Epithelial cell of proximal tubule (primary cell): ENCODE results near the gene U2SURP. TPM values are rescaled to one million over a fixed set of nuclear protein-coding genes. Genes with fewer than 3 reads are reported as not detected.

Experiments
- DNase-seq: peaks from one replicate; pipeline ENCODE4 v3.0.0-alpha.2; 2011; ENCODE audit warnings: low read depth
- H3K4me3 ChIP-seq: 2 replicates; pipeline ENCODE4 v1.5.1; 2011; ENCODE audit warnings: low read depth, mild to moderate bottlenecking, low read length
- CTCF ChIP-seq: conservative IDR thresholded peaks from 2 replicates; pipeline ENCODE4 v1.5.1; 2012; ENCODE audit warnings: low read depth, mild to moderate bottlenecking, low read length
- total RNA-seq: library from RNA; depleted of rRNA; stranded (reverse); fragments of >200 nt; gene quantifications from 2 replicates; pipeline ENCODE4 v1.2.3, GENCODE V29; 2015

U2SURP gene
- total RNA-seq, 1 donor from 2014 or later: 77.7 TPM

- DNase-seq: peak; percentile 80
- no peak overlapping the region for H3K4me3 ChIP-seq
- TF ChIP-seq CTCF: no peak
Observed at GRCh38 chr3:142976621-142977398, 24.6 kb upstream of the U2SURP start.

- DNase-seq: no peak
Observed at GRCh38 chr3:142977399-142977728, 24.0 kb upstream of the U2SURP start.

GRCh38 chr3:142981108-142981507, 20.3 kb upstream of the U2SURP start:
- TF ChIP-seq CTCF: no peak
- no peak for DNase-seq

More at GRCh38 chr3:142977399-142977728, 24.0 kb upstream of the U2SURP start:
- H3K4me3 ChIP-seq: no peak overlapping the region
- no peak for TF ChIP-seq CTCF

GRCh38 chr3:142982038-142982773, 19.2 kb upstream of the U2SURP start:
- no peak overlapping the region for H3K4me3 ChIP-seq
- no peak for DNase-seq
- no peak for TF ChIP-seq CTCF

More at GRCh38 chr3:142981108-142981507, 20.3 kb upstream of the U2SURP start:
- H3K4me3 ChIP-seq: no peak overlapping the region

- TF ChIP-seq CTCF: no peak
- DNase-seq: no peak
- no peak overlapping the region for H3K4me3 ChIP-seq
Observed at GRCh38 chr3:142983318-142983717, 18.1 kb upstream of the U2SURP start.

GRCh38 chr3:142984255-142984654, 17.1 kb upstream of the U2SURP start:
- no peak overlapping the region for H3K4me3 ChIP-seq
- no peak for DNase-seq
- TF ChIP-seq CTCF: no peak
